HG03097 (cell line): ENCODE measurements around the gene ARMC2.

Experiments
- ATAC-seq: cut with Tn5 transposase; IDR thresholded peaks from one replicate; pipeline ENCODE4 v1.9.1; 2021; ENCODE audit not compliant: unreplicated experiment, low FRiP score

Gene ARMC2

DNA sequence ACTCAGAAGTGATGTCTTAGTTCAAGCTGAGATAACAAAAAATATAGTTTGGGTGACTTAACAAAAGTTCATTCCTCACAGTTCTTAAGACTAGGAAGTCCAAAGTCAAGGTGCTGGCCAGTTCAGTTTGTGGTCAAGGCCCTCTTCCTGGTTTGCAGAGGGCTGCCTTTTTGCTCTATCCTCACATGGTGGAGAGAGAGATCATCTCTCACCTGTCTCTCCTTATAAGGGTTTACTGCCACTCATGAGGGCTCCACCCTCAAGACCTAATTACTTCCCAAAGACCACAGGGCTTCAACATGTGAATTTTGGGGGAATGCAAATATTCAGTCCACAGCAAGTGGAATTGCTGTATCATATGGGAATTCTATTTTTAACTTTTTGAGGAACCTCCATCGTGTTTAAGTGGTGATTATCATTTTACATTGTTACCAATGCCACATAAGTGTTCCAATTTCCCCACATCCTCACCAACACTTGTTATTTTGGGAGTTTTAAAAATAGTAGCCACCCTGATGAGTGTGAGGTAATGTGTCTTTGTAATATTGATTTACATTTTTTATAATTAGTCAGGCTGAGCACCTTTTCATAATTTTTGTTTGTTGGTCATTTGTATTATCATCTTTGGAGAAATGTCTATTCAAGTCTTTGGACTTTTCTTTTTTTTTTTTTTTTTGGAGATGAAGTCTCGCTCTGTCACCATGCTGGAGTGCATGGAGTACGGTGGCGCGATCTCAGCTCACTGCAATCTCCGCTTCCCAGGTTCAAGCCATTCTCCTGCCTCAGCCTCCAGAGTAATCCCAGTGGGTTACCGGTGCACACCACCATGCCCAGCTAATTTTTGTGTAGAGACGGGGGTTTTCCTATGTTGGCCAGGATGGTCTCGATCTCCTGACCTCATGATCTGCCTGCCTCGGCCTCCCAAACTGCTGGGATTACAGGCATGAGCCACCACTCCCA, 134.2 kb downstream of the ARMC2 start:
- ATAC-seq, result no peak

DNA sequence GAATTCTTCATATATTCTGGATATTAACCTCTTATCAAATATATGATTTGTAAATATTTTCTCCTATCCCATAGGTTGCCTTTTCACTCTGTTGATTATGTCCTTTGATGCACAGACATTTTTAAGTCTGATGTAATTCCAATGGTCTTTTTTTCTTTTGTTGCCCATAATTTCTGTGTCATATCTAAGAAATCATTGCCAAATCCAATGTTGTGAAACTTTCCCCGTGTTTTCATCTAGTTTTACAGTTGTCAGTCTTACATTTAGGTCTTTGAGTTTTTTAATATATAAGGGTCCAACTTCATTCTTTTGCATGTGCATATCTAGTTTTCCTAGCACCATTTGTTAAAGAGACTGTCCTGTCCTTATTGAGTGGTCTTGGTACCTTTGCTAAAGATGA, 134.9 kb downstream of the ARMC2 start:
- no peak for ATAC-seq

DNA sequence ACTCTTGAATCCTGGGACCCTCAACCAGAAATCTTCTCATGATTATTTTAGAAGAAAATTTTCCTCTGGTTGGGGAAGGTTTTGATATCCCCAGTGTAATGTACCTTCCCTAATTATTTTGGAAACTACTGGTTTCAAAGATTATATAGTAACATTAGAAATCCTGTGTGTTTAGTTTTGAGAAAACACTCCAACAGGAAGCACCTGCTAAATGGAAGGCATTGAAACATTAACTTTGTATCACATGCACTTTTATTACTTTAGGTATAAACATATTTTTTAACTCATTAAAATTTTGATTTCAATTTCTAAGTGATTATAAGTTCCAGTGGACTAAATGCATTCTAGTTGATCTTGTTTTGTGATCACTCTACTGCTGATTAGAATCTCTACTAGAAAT, 137.1 kb downstream of the ARMC2 start:
- no peak for ATAC-seq

DNA sequence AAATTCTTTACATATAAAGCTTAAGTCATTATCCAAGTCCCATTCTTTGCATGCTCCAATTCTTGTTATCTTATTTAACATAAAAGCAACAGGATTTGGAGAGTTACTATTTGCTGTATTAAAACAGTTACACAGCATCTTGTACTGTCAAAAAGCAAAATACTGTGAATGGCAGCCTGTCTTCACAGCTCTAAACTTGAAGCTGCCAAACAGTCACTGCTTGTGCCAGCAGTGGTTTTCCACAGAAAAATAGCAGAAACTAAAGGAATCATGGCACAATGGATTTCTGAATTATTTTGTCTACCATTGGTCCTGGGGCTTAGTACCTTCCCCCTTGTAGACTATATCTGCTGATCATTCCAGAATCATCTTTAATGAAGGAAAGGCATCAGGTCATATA, 138.9 kb downstream of the ARMC2 start:
- ATAC-seq, result no peak

DNA sequence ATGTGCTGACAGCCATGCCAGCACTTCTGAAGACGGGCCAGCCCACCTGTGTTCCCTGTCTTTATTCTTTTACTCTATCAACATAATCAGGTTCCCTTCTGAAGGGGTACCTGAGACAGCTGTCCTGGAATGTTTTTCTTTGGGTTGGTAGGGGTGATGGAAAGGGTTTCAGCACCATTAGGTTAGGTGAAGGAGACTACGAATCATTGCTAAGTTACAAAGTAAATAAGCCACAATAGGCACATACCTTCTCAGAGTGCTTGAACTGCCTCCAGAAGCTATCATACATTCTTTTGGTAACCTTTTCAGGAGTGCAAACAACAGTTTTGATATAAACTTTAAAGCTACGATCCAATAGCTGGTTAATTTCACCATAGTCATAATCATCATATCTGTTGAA, 140.1 kb downstream of the ARMC2 start:
- no peak for ATAC-seq

DNA sequence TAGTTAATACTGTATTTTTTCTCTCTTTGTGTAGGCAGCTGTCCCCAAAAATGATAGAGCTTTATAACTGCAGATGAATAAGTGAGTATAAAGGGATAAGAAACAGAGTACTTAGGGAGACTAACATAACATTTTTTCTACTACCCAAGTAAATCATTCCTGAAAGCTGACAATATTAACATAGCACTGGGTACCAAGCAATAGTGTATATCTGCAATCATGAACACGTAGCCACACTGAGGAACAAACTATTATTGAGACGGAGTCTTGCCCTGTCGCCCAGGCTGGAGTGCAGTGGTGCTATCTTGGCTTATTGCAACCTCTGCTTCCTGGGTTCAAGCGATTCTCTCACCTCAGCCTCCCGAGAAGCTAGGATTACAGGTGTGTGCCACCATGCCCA, 140.5 kb downstream of the ARMC2 start:
- ATAC-seq, result no peak

DNA sequence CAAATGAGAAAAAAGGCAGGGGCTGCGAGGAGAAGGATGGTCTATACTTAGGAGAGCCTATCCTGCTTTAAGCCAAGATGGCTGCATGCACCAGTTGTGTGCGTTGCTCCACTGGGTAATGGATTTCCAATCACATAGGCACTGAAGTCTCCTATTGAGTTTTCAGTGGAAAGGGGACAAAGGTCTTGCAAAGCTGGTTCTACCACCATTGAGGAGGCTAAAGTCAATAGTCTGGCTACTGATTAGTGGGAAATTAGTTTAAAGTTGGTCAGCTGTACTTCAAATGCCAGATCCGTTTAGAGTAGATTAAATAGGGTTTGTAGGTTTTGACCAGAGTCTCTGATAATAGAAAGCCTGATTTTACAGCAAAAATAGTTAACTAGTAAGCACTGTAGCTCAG, 141.5 kb downstream of the ARMC2 start:
- no peak for ATAC-seq

DNA sequence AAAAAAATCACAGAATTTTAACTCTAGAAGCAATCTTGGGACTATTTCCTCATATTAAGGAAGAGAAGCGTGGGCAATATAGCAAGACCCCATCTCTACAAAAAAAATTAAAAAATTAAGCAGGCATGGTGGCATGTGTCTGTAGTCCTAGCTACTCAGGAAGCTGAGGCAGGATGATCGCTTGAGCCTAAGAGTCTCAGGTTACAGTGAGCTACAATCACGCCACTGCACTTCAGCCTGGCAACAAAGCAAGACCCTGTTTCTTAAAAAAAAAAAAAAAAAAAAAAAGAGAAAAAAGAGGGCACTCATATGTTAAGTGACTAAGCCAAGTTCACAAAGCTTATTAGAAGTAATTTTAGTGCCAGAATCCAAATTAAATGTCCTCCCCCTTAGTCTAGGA, 145.7 kb downstream of the ARMC2 start:
- no peak for ATAC-seq

DNA sequence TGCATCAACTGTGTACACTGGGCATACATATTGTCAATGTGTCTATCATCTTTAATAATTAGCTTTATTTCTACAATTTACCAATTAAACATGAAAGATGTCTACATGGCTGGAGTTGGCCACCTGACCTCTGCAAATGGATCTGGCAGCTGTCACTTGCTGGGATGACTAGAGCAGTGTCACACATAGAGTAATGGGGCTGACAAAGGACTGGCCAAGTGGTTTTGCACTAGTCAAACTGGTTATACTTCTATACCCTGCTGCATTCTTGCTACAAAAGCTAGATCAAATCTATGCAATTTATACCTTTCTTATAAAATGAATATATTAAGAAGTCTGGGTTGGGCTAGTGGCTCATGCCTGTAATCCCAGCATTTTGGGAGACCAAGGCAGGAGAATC, 147.1 kb downstream of the ARMC2 start:
- no peak for ATAC-seq

DNA sequence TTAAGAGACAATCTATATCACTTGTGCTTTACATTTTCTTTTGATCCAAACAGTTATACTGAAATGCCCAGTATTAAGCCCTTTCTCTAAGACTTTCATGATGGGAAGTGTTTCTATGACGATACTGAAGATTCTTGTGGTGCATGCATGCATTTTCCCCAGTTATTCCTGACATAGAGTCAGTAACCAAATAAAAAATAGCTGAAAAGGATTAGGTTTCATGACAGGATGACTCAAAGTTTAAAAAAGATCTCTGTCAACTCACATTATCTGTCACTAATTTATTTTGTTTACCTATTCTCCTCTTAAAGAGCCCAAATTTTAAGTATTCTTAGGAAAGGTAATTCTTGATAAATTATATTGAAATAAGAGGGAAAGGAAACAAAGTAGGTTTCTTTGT, 148.0 kb downstream of the ARMC2 start:
- ATAC-seq, result no peak

DNA sequence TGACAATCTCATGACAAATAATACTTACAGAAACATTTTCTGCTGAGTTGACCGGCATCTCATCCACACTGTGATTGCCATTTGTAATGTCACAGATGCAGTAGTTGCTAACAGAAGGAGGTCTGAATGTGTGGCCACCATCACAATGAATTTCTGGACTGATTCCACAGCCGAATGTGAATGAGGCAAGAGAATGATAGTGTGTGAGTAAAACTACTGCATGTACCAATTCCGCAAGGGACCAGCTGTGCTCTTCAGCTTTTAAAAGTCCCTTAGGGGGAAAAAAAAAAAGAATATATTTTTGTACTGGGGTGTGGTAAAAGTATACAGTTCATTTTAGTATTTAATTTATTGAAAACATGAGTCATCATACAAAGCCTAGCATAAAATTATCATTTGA, 150.3 kb downstream of the ARMC2 start:
- no peak for ATAC-seq

DNA sequence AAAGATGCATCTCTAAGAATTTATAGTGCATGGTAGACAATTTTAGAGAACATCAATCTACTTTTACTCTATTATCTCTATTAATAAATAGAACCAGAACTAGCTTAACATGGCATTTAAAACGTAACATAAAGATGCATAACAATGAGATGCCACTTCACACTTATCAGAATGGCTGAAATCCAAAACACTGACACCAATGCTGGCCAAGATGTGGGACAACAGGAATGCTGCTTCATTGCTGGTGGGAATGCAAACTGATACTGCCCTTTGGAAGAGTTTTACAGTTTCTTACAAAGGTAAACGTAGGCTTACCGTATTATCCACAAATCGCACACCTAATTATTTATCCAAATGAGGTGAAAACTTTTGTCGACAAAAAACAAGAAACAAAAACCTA, 151.2 kb downstream of the ARMC2 start:
- ATAC-seq, result no peak

DNA sequence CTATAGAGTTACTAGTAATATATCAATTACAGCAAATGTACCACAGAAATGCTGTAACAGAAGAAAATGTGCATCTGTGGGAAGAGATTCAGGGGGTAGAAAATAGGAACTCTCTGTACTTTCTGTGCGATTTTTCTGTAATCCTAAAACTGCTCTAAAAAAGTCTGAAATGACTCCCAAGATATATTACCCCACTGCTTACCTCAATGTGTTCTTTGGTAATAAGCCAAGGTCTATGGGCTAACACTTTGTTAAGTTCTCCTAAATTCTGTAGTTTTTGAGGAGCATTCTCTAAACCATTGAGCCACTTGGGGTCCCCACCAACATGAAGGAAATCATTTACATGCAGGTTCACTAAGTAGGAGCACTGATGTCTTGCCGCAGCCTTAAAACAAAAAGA, 152.1 kb downstream of the ARMC2 start:
- ATAC-seq, result no peak

DNA sequence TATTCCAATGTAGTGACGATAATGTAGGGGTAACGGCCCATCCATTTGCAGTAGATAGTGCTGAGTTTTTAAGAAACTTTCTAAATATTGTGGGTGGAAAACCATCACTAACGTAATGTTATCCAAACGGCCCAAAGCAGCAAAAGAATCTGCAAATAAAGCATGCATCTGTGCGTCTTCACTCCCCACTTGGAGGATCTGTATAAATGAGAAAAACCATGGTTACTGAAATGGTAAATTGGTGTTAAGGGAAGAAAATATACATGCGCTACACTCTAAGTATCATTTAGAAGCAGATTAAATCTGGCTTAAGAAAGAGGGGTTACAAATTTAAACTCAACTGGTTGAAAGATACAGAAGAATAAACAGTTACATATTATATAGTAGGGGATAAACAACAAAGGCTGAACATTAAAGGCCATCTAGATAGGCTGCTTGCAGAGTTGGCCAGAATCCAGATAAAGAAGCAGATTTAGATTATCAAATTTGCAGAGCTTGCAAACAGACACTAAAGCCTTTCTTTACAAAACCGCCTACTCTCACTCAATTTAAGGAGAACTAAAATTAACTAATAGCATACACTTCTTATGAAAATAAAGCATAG, 153.2 kb downstream of the ARMC2 start:
- ATAC-seq, result no peak

DNA sequence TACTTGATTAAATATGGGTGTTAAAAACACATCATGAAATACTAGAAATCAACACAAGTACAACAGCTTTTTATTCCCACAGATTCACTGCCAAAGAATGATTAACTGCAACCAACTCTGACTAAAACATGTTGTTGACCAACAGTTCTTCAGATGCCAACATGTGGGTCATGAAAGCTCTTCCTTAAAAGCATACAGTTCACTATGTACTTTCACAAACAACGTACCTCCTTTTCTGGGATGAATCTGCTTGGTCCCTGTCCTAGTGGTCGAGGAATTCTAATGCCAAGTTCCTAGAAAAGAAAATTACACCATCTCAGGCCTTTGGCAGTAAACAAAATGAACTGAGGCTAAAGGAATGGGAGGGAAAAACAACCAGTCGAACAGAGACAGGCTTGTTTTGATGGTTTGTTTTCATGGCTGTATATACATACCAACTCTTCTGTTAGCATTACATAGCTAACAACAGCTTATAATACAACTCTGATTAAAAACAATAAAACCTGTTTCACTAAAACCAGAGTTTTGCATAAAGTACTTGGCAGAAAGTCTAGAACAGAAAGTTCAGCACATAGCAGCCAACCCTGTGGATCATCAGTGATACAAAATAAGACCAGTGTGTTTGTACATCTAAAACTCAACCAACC, 154.0 kb downstream of the ARMC2 start:
- ATAC-seq, result no peak

DNA sequence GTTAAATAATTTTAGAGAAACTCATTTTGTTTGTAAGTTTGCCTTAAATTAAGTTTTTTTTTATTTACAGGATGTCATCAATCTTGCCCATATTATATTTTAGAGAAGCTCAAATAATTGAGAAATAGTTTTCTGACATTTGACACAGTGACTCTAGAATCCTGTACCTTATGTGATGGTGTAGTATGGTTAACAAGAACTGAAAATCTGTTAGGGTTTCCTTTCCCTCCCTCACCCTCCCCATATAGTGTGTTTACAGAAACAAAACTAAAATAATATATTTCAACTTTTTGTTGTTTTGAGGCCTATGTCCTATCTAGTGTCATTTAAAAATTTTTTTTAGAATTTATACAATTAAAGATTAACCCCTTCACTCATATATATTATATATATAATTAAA, 154.7 kb downstream of the ARMC2 start:
- no peak for ATAC-seq

DNA sequence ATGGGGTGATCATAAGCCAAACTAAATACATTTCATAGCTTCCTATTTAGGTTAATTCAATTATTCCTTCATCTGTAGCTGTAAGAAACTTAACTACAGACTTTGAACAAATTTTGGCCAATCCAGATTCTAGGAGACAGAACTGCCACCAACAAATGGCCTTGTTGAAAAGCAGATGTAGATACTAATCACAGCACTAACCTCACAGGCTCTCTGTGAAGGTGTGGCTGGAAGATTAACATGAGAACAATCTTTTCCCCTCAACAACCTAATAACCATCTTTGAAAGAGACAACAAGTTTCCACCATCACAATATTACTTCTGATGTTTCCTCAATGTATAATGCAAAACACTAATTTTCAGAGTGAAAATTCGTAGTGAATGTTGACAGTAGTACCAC, 158.6 kb downstream of the ARMC2 start:
- ATAC-seq, result no peak

DNA sequence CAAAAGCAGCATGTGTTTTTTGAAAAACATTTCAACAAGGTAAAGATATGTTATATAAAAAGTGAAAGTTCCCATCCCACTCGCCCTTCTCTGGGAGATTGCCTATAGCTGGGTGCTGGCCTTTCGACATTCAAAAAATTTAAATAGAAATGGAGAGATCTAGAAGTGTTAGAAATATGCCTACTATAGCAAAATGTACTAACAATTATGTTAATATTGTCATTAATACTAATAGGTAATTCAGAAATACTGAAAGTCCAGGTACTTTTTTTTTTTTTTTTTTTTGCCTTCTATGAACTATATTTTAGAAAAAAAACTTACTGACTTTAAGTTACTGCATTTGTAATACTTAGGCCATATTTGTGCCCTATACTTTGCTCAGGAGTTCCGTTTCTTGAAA, 159.3 kb downstream of the ARMC2 start:
- ATAC-seq, result no peak

DNA sequence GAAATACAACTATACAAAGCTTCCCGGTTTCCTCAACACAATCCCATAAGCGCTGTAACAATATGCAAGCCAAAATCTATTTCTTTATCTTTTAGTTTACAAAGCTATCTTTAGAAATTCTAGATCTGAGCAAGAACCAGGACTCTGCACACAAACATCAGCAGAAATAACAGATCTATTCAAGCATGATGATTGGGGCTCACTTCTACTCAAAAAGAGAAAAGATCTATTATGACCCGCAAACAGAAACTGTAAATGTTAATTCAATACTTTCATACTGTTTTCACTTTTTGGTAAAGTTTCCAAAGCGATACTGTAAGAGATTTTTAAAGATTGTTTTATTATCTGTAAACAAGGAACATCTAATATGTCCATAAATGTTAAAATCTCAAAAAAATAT, 159.8 kb downstream of the ARMC2 start:
- ATAC-seq, result no peak

DNA sequence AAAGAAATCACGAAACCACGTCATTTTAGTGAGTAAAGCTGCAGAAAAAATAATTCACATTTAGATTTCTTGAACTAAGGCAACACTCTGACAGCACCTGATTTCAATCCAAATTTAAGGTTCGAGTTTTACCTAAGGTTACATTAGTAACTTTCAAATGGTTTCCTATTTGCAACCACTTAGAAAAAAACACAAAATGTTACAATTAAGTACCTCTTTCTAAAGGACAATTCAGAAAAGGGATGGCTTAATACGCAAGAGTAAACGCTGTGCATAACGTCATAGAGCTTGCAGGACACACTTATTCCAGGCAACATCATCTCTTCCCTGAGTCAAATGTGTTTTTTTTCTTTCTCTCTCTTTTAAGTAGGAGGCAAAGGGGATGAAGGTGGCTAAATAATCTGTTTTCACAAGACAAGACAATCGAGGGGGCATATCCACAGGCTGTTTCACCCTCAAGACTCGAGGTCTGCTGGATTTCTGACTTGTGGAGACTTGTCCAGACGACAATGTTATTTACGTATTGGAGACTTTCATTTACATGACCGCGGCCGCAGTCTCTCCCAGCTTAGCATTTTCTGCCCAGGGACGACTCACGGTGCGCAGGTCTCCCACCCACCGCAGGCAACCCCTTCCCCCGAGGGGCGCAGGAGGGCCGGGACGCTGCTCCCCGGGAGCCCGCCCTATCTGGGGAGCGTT, 160.5 kb downstream of the ARMC2 start:
- no peak for ATAC-seq
